H7 (cell line): ENCODE measurements around the gene MFSD6. TPM values are rescaled to one million over a fixed set of nuclear protein-coding genes. Genes with fewer than 3 reads are reported as not detected.

Experiments used
- DNase-seq: peaks from one replicate; pipeline ENCODE4 v3.0.0; 2012
- H3K27me3 ChIP-seq: 2 replicates; pipeline ENCODE4 v1.6.0; 2011; ENCODE audit warnings: mild to moderate bottlenecking, low read length; ENCODE audit not compliant: control insufficient read depth, insufficient read depth
- H3K36me3 ChIP-seq: replicated peaks from 2 replicates; pipeline ENCODE4 v1.5.1; 2011; ENCODE audit warnings: low read length; ENCODE audit not compliant: control insufficient read depth, insufficient read depth
- H3K4me3 ChIP-seq: 2 replicates; pipeline ENCODE4 v1.5.1; 2011; ENCODE audit warnings: low read depth, mild to moderate bottlenecking, control low read depth, low read length, moderate library complexity; ENCODE audit not compliant: insufficient read depth
- total RNA-seq: library from RNA; depleted of rRNA; stranded (reverse); fragments of >200 nt; shearing (Covaris generic); gene quantifications from 2 replicates; pipeline ENCODE4 v1.2.3, GENCODE V29; 2014

MFSD6 gene
- total RNA-seq, 1 experiment from 2014 or later: 1.6 TPM

DNA sequence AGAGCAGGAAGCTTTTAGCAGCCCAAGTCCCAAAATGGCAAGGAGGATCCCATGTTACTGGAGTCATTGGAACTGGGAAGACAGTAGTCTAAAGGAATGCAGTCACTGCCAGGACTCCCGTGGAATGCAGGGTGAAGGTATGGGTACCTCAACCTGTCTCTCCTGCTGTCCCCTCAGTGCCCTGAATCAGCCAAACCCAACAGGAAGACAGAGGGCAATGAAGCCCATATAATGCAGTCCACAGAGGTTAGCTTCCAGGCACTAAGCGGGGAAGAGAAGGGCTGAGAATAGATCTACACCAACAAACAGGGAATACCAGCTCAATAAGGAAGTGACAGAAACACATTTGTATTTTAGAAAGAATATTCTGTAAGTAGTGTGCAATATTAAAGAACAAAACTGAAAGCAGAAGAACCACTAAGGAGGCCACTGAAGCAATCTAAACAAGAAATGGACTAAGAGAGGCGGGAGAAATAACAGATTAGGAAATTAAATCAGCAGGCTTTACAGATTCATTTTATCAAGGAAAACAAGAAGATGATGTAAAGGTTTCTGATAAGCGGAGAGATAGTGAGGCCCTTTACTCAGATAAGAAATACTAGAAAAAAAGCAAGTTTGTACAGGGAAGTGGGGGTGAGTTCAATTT lies 118.1 kb downstream of the MFSD6 start:
- DNase-seq: no peak
- Histone ChIP-seq H3K36me3 (no peaks in the 10 kb centered on the region), H3K4me3 (no peak overlapping the region), H3K27me3 (no peaks in the 10 kb centered on the region)

DNA sequence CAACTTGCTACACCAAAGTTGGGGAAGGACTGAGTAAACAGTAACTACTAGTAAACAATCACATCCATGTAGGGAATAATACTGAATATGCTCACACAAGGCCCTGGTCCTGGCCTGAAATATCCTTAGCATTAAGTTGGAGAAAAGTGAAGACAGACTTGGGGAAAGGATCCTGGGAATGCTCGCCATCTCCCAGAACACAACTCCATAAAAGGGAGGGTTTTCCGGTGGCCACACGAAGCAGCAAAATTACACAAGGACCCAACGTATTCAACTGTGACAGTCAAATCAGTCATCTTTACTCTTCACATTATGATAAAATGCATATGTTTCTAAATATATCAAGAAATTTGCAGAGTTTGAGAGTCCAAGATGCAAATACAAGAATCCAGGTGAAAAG lies 119.1 kb downstream of the MFSD6 start:
- Histone ChIP-seq H3K27me3 (no peaks in the 10 kb centered on the region), H3K36me3 (no peaks in the 10 kb centered on the region), H3K4me3 (no peak overlapping the region)
- no peak for DNase-seq

- no peaks in the 10 kb centered on the region for H3K36me3 ChIP-seq
- DNase-seq: no peak
- H3K27me3 ChIP-seq: no peaks in the 10 kb centered on the region
- no peak overlapping the region for H3K4me3 ChIP-seq
Measured at GRCh38 chr2:190527918-190528317, 119.8 kb downstream of the MFSD6 start.

DNA sequence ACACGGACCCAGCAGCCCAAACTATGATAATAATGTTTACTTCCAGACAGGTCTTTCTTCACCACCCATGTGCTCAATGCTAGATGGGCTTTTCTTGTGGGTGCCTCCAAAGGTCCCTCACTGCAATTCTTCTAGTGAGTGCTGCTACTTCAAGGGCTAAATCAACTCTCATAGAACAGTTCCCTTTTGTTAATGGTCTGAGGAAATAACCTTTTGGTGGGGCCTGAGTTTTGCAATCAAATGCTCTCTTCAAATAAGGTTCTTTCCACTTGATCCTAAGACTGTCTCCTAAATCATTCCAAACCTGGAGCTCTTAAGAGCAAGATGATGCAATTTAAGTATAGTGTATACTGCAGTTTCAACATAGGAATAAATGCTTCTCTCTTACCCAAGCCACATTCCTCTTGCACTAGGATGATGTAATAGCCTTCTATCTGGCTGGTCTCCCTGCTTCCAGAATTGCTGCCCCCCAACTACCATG lies 120.4 kb downstream of the MFSD6 start:
- no peak for DNase-seq
- Histone ChIP-seq H3K36me3 (no peaks in the 10 kb centered on the region), H3K4me3 (no peak overlapping the region), H3K27me3 (no peaks in the 10 kb centered on the region)

DNA sequence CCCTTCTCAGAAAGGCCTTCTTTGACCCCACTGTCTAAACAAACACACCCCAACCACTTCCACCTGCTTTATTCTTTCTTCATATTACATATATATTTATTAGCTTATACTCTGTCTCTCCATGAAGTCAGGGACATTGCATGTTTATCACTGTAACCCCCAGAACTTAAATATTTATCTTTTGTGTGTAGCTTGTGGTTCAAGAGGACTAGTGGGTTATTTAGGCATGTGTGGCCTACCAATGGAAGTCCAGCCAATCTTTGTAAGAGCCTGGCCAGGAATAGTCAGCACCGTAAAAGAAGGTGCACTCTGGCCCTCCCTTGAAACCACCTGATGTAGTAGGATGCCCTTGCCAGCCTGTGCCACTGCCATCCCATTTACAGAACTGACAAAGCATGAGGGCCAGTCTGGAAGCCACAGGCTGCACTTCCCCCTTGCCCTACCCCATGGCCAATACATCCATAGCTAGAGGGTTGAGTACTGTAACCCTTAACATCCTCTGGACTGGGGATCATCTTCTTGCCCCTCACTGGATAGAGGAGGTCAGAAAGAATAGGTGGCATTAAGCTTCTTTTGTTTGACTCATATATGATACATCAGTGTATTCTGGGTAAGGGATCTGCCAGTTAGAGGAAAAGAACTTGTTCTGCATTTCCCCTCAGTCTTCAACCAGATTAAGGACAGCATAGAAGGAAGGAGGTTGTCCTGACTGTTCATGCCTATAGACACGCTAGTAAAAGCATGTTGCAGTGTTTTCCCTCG lies 121.5 kb downstream of the MFSD6 start:
- no peak for DNase-seq
- H3K4me3 ChIP-seq: no peak overlapping the region
- H3K36me3 ChIP-seq: no peaks in the 10 kb centered on the region
- no peaks in the 10 kb centered on the region for H3K27me3 ChIP-seq

GRCh38 chr2:190530248-190530900 lies 122.2 kb downstream of the MFSD6 start:
- Histone ChIP-seq H3K36me3 (no peaks in the 10 kb centered on the region), H3K4me3 (no peak overlapping the region), H3K27me3 (no peaks in the 10 kb centered on the region)
- DNase-seq: no peak

GRCh38 chr2:190532581-190532980 lies 124.4 kb downstream of the MFSD6 start:
- no peaks in the 10 kb centered on the region for H3K27me3 ChIP-seq
- H3K4me3 ChIP-seq: no peak overlapping the region
- no peak for DNase-seq
- H3K36me3 ChIP-seq: no peaks in the 10 kb centered on the region

DNA sequence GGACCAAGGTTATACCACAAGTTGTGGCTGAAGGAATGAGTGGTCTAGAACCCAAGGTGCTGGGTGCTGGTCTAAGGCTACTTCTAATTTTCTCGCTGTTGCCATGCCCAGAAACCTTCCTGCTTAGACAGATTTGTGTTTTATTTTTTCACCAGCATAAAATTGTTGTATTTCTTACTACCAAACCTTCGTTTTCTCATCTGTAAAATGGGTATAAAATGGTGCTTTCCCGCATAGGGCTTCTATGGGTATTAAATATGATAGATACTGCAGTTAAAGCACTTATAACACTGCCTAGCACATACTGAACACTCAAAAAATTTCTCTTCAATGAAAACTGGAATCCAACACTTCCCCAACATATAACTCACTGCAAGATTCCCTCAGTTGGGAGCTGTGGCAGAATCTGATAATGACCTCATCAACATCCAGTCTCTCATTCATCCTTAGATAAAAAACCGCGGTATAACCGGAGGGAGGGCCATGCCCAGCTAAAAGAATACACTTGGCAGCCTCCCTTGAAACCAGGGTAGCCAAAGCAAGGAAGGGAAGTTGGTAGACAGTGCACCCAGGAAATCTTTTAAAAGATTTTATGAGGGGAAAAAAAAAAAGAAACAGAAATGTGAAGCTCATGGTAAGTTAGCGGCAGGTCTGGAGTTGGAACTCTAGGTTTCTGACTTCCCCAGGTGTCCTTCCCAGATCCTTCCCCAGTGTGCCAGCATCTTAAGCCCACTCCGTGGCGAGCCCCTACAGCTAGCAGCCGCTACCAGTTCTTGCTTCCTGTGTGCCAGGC lies 125.2 kb downstream of the MFSD6 start:
- DNase-seq: no peak
- H3K36me3 ChIP-seq: no peaks in the 10 kb centered on the region
- no peaks in the 10 kb centered on the region for H3K27me3 ChIP-seq
- peak overlapping the region; percentile 65 for H3K4me3 ChIP-seq

- Histone ChIP-seq H3K27me3 (no peaks in the 10 kb centered on the region), H3K4me3 (peak overlapping the region; percentile 65), H3K36me3 (no peaks in the 10 kb centered on the region)
- no peak for DNase-seq
Measured at GRCh38 chr2:190533968-190534309, 125.8 kb downstream of the MFSD6 start.

DNA sequence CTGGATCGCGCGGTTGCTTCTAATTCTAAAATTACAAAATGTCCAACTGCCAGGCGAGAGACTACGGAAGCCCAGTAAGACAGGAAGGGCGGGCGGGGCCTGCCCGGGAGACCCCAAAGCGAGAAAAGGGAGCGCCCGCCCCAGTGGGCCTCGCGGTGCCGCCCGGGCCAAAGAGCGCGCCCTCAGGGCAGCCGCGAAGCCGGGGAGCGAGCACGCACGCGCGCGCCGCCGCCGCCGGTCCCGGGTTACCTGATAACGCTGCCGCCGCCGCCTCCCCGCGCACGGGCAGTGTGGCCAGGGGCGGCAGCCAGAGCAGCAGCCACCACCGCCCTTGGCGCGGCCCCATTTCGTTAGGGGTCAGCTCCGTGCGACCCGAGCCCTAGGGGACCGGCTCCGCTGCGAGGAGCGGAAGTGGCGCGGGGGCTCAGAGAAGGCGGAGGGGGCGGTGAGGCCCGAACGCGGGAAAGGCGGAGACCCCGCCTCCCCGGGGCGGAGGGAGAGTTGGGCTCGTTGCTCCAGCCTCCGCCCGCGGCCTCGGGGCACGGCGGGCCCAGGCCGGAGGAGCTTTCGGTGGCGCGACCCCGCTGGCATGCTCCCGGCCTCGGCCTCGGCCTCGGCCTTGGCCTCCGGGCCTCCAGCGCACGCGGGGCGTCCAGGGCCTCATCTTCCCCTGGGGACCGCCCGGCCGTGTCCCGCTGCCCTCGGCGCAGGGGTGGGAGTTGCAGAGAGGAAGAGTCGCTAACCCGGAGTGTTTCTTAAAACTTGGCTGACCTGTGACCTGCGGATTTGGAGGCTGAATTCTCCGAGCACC lies 126.4 kb downstream of the MFSD6 start, which contains the start of gene NEMP2:
TSS of gene NEMP2 (minus strand) at position 413 of the 811 bp plus-strand sequence. CDS start at position 346, 67 bp downstream.
- Histone ChIP-seq H3K27me3 (no peaks in the 10 kb centered on the region), H3K4me3 (peak within 1 kb of the TSS; percentile 65), H3K36me3 (no peaks in the 10 kb centered on the region)
- DNase-seq: peak; percentile 92

- DNase-seq: no peak
- H3K4me3 ChIP-seq: peak overlapping the region; percentile 65
- no peaks in the 10 kb centered on the region for H3K36me3 ChIP-seq
- no peaks in the 10 kb centered on the region for H3K27me3 ChIP-seq
Measured at GRCh38 chr2:190535121-190535439, 126.9 kb downstream of the MFSD6 start.

DNA sequence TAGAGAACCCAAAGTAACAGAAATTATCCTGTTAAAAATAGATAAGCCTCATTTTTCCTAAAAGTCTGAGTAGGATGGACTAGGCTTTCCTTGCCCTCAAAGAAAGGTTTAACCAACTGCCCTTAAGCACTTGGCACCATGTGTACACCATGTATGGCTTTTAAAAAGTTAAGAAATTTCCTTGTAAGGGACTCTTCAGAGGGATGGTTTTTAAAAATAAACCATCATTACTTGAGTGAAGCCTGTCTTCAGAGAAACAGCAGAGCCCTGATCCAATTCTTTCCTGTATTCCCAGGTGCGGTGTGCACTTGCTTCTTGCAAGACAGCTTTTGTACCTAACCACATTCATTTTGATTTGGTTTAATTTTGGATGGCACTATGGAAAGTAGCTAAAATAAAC lies 127.4 kb downstream of the MFSD6 start:
- no peaks in the 10 kb centered on the region for H3K36me3 ChIP-seq
- no peak for DNase-seq
- H3K27me3 ChIP-seq: no peaks in the 10 kb centered on the region
- H3K4me3 ChIP-seq: no peak overlapping the region; the same call in 1 of the 2 replicates

- no peak overlapping the region for H3K4me3 ChIP-seq
- H3K27me3 ChIP-seq: no peaks in the 10 kb centered on the region
- H3K36me3 ChIP-seq: no peaks in the 10 kb centered on the region
- no peak for DNase-seq
Measured at GRCh38 chr2:190537765-190538164, 129.6 kb downstream of the MFSD6 start.

DNA sequence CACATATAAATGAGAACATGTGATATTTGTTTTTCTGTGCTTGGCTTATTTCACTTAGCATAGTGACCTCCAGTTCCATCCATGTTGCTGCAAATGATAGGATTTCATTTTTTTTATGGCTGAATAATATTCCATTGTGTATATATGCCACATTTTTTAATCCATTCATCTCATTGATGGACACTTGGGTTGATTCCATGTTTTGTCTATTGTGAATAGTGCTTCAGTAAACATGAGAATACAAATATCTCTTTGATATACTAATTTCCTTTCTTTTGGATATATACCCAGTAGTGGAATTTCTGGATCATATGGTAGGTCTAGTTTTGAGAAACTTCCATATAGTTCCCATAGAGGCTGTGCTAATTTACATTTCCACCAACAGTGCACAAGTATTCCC lies 130.0 kb downstream of the MFSD6 start:
- Histone ChIP-seq H3K27me3 (no peaks in the 10 kb centered on the region), H3K4me3 (no peak overlapping the region), H3K36me3 (no peaks in the 10 kb centered on the region)
- no peak for DNase-seq
